Left lung (tissue), 10 donors: ENCODE data around the gene VPS37B. TPM values are rescaled to one million over a fixed set of nuclear protein-coding genes. Genes with fewer than 3 reads are reported as not detected.
"Not testable (repeated sequence)": the region's sequence is repeated elsewhere in the genome, so short reads cannot be mapped to it uniquely, and the experiment has no call there.

Experiments
- ATAC-seq: fragments of 200-7000 bp; cut with Tn5 transposase; one replicate; pipeline ENCODE4 v1.9.1; 2020; ENCODE audit warnings: moderate library complexity
- DNase-seq, 4 donors: peaks; one replicate each; pipeline ENCODE4 v3.0.0-alpha.2; 2013 to 2020
- H3K27ac ChIP-seq, 2 donors: fragments of 200-600 bp; sonication (generic) in 1 of 2; one replicate each; pipeline versions ENCODE4 v1.5.0 to v1.8.0; 2020 to 2021
- H3K27me3 ChIP-seq, 2 donors: fragments of 200-600 bp; sonication (generic) in 1 of 2; one replicate each; pipeline versions ENCODE4 v1.5.0 to v1.8.0; 2020 to 2021
- H3K36me3 ChIP-seq, 2 donors: fragments of 200-600 bp; sonication (generic) in 1 of 2; one replicate each; pipeline versions ENCODE4 v1.5.0 to v1.8.0; 2020 to 2021
- H3K4me1 ChIP-seq, 2 donors: fragments of 200-600 bp; one replicate each; pipeline ENCODE4 v1.8.0; 2021
- H3K4me3 ChIP-seq, 2 donors: fragments of 200-600 bp; sonication (generic) in 1 of 2; one replicate each; pipeline versions ENCODE4 v1.5.0 to v1.8.0; 2020 to 2021; ENCODE audit warnings: mild to moderate bottlenecking in 1 of 2
- H3K9me3 ChIP-seq, 2 donors: fragments of 200-600 bp; sonication (generic) in 1 of 2; one replicate each; pipeline versions ENCODE4 v1.5.0 to v1.8.0; 2020 to 2021
- intact Hi-C, 2 donors: fragments of 100-400 bp; cut with DNase I; formaldehyde crosslinking; loops; one replicate each; pipeline versions ENCODE4 v1.11.2 to v1.14.2; 2022
- polyA plus RNA-seq, 6 donors: library from polyadenylated mRNA; unstranded; fragments of 120-200 nt; gene quantifications; one replicate each; pipeline ENCODE4 v1.2.1, GENCODE V29; 2013; ENCODE audit not compliant: insufficient read length in 6 of 6
- total RNA-seq, 2 donors: library from RNA; stranded (reverse); fragmentation: NEBNext Ultra II Directional; extraction: Animal tissue kit (Norgen Biotek cat#: 25700); gene quantifications; one replicate each; pipeline ENCODE4 v1.2.1, GENCODE V29; 2021
- TF ChIP-seq, protein P1 (sequence below), 2 donors: fragments of 200-600 bp; sonication (generic) in 1 of 2; IDR thresholded peaks; one replicate each; pipeline versions ENCODE4 v1.5.0 to v1.8.0; 2021; ENCODE audit warnings: antibody characterized with exemption in 2 of 2
- donor health status: DM: no; HTN: yes; CAD: no.
- donor health status: DM: no; HTN: no; CAD: no.

Gene VPS37B
- total and polyA plus RNA-seq, 8 donors: 23.2 to 35.8 (median 29.7) TPM

DNA sequence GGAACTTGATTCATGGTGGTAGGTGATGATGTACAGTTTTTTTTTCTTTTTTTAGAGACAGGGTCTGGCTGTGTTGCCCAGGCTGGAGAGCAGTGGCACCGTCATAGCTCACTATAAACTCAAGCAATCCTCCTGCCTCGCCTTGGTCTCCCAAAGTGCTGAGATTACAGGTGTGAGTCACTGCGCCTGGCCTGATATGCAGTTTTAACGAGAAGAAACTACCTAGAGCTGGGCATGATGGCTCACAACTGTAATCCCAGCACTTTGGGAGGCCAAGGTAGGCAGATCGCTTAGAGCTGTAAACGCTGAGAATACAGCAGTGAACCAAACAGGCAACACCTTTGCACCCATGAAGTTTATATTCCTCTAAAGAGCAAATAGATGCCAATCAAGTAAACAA lies 13.0 kb upstream of the VPS37B start:
- Histone ChIP-seq H3K27me3 (no peaks in the 10 kb centered on the region), H3K36me3 (no peaks in the 10 kb centered on the region), H3K4me1 (peaks cover 0 to 12% of the 10 kb centered on the region in 2 donors), H3K9me3 (no peaks in the 10 kb centered on the region), H3K27ac (no peak overlapping the region), H3K4me3 (no peak overlapping the region)
- intact Hi-C loops: no loop called here
- TF ChIP-seq, protein P1, sequence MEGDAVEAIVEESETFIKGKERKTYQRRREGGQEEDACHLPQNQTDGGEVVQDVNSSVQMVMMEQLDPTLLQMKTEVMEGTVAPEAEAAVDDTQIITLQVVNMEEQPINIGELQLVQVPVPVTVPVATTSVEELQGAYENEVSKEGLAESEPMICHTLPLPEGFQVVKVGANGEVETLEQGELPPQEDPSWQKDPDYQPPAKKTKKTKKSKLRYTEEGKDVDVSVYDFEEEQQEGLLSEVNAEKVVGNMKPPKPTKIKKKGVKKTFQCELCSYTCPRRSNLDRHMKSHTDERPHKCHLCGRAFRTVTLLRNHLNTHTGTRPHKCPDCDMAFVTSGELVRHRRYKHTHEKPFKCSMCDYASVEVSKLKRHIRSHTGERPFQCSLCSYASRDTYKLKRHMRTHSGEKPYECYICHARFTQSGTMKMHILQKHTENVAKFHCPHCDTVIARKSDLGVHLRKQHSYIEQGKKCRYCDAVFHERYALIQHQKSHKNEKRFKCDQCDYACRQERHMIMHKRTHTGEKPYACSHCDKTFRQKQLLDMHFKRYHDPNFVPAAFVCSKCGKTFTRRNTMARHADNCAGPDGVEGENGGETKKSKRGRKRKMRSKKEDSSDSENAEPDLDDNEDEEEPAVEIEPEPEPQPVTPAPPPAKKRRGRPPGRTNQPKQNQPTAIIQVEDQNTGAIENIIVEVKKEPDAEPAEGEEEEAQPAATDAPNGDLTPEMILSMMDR (IDR thresholded peaks at IDR 0.05): no peak
- no peak for DNase-seq
- no peak for ATAC-seq

DNA sequence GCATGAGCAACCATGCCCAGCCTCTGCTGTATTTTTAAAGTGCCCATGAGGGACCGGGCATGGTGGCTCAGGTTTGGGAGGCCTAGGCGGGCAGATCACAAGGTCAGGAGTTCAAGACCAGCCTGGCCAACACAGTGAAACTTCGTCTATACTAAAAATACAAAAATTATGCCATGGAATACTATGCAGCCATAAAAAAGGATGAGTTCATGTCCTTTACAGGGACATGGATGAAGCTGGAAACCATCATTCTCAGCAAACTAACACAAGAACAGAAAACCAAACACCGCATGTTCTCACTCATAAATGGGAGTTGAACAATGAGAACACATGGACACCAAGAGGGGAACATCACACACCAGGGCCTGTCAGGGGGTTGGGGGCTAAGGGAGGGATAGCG lies 9.3 kb upstream of the VPS37B start:
- H3K9me3 ChIP-seq, ATAC-seq, DNase-seq, intact Hi-C loops, H3K4me3 ChIP-seq, H3K36me3 ChIP-seq, H3K27me3 ChIP-seq: not testable (repeated sequence)
- Histone ChIP-seq H3K27ac (peak overlapping the region in 1 of 2 donors; percentile 78), H3K4me1 (peaks cover 0 to 22% of the 10 kb centered on the region in 2 donors)

DNA sequence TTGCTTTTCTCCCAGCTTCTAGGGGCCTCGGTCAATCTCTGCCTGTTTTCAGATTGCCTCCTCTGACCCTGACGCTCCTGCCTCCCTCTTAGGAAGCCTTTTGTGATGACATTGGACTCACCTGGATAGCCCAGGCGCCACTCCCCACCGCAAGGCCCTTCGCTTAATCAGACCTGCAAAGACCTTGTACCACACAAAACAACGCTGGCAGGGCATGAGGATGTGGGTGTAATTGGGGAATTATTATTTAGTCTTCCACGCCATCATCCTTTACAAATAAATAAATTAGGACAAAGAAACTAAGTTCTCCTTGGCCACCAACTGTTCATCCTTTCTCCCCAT lies 7.7 kb upstream of the VPS37B start:
- DNase-seq (no peak), ATAC-seq (no peak)
- peaks cover 0 to 23% of the 10 kb centered on the region in 2 donors for H3K4me1 ChIP-seq
- H3K36me3 ChIP-seq: no peaks in the 10 kb centered on the region
- TF ChIP-seq, protein P1 (IDR thresholded peaks at IDR 0.05): no peak
- no peak overlapping the region for H3K4me3 ChIP-seq
- H3K27ac ChIP-seq: peak overlapping the region in 1 of 2 donors; percentile 45
- H3K27me3 ChIP-seq: no peaks in the 10 kb centered on the region
- no peaks in the 10 kb centered on the region for H3K9me3 ChIP-seq
- intact Hi-C loops: no loop called here

DNA sequence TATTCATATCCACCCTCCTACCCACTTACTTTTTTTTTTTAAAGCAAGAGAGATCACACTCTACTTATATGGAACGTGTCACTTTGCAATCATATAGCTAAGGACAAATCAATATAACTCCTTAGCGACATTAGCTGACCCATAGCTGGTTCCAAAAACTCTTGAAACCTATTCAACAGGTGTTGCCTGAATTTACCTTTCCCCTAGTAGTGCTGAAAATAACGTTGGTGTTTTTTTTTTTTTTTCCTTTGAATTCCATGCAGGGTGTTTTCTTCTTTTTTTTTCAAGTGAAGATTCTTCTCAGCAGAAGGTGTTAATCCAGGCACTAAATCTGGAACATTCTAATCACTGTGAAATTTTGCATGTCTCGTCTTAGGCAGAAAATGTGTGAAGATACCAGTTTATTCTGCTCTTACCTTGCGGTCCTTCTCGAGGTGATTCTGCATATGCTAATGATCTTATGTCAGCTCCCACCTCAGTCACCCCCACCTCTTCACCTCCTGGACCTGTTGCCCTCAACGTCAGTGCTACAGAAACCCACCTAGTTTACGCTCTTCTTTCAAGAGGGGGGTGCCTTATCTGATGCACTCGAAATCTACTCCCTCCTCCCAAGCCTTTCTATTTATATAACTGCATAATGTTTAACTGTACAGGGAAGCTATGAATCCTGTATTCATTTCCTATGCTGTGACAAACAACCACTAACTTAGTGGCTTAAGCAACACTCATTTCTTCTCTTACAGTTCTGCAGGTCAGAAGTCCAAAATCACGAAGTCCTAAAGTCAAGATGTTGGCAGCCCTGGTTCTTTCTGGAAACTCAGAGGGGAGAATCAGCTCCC lies 7.1 kb upstream of the VPS37B start:
- Histone ChIP-seq H3K27ac (peak overlapping the region in 1 of 2 donors; percentile 45), H3K4me1 (peaks cover 0 to 29% of the 10 kb centered on the region in 2 donors), H3K36me3 (no peaks in the 10 kb centered on the region), H3K27me3 (no peaks in the 10 kb centered on the region), H3K4me3 (no peak overlapping the region), H3K9me3 (no peaks in the 10 kb centered on the region)
- TF ChIP-seq, protein P1 (IDR thresholded peaks at IDR 0.05): no peak
- DNase-seq (no peak), ATAC-seq (no peak)
- intact Hi-C loops: no loop called here

DNA sequence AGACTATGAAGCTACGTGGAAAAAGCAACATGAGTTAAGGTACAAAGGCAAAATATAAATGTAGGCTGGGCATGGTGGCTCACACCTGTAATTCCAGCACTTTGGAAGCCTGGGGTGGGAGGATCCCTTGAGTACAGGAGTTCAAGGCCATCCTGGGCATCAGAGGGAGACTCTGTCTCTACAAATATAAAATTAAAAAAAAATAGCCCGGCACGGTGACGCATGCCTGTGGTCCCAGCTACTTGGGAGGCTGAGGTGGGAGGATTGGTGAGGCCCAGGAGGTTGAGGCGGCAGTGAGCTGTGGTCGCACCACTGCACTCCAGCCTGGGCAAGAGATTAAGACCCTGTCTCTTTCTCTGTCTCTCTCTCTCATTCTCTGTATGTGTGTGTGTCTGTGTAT lies 4.0 kb upstream of the VPS37B start:
- no peak for DNase-seq
- H3K4me3 ChIP-seq: no peak overlapping the region
- no peaks in the 10 kb centered on the region for H3K36me3 ChIP-seq
- ATAC-seq: no peak
- no peaks in the 10 kb centered on the region for H3K27me3 ChIP-seq
- H3K4me1 ChIP-seq: peaks cover 0 to 29% of the 10 kb centered on the region in 2 donors
- H3K27ac ChIP-seq: no peak overlapping the region
- TF ChIP-seq, protein P1 (IDR thresholded peaks at IDR 0.05): no peak
- intact Hi-C loops: no loop called here
- H3K9me3 ChIP-seq: no peaks in the 10 kb centered on the region
